ENCODE data around the gene PDE10A.
A peak's percentile ranks its signal among the peaks of the same experiment; 100 is the strongest.
"Not testable (repeated sequence)": the region's sequence is repeated elsewhere in the genome, so short reads cannot be mapped to it uniquely, and the experiment has no call there.

Gene PDE10A

DNA sequence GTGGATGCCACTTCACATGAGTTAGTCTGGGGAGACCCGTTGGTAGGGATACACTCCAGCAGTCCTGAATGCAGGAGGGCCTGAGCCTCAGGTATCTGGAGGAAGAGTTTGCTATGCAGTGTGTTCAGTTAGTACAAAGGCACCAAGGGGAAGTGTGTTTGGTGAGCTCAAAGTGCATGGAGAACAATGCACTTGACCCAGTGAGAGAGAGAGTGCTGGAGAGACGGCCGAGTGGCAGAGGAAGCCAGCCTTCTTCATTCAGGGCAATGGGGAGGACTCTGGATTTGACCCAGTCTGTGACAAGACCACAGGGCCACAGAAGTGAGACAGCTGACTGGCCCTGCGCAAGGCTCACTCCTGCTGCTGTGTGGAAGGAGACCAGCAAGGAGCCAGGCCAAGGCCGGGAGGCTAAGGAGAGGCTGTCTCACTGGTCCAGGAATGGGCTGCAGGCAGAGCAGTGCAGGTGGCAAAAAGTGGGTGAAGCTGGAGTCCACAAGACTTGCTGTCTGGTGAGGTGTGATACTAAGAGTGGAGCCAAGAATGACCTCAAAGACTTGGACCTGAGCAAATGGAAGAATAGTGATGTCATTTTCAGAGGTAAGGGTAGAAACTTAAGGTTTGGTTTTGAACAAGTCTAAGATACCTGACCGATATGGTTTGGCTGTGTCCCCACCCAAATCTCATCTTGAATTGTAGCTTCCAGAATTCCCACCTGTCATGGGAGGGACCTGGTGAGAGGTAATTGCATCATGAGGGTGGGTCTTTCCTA is 38.0 kb downstream of the PDE10A start:
- DNase-seq (ENCODE audit: low spot score): no peak

DNA sequence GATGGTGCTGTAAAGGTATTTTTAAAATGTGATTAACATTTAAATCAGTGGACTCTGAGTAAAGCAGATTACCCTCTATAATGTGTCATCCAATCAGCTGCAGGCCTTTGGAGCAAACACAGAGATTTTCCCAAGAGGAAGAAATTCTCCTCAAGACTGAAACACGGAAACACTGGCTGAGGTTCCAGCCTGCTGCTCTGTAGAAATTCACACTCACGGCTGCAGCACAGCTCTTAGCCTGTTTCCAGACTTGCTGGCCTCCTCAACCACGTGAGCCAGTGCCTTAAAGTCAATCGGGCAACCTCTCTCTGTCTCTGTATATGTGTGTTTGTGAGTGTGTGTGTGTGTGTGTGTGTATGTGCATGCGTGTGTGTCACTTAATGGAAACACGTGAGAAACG is 41.1 kb downstream of the PDE10A start:
- no peak for DNase-seq (ENCODE audit: low spot score)

DNA sequence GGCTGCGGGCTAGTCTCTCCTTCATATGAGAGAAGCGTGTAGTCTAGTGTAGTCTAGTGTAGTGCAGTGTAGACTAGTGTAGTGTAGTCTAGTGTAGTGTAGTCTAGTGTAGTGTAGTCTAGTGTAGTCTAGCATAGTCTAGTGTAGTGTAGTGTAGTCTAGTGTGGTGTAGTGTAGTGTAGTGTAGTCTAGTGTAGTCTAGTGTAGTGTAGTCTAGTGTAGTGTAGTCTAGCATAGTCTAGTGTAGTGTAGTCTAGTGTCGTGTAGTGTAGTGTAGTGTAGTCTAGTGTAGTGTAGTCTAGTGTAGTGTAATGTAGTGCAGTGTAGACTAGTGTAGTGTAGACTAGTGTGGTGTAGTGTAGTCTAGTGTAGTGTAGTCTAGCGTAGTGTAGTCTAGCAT is 44.1 kb downstream of the PDE10A start:
- DNase-seq (ENCODE audit: low spot score): not testable (repeated sequence)

DNA sequence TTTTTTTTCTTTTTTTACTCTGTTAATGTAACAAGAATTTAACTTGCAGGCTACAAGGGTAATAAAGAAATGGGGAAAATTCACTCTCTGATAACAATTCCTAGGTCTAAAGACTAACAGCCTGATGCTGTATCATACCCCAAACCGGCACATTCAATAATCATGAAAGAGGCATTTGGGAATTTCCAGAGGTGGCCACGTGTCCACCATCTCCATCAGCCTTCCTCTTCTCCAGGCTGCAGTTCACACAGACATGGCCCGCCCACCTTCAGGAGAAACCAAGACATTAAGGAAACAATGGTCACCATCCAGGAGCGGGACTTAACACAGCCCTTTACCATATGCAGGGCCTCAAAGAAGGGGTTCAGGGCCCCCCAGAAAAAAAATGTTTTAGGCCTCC is 44.8 kb downstream of the PDE10A start:
- no peak for DNase-seq (ENCODE audit: low spot score)

DNA sequence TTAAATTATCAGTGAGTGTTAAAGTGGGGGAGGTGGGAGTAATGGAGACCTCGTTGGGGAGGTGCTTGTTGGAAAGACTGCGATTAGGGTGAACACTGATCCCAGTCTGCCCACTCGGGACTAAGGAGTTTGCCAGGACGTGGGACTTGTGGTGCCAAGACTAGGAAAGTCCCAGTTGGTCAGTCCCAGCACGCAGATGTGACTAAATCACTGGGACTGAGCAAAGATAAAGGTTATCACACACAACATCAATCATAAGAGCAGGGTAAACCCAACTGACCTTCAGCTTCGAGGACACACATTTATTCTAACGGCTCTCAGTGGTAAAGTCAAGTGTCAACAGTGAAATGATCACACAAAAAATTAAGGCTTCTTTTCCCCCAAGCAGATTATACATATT is 45.5 kb downstream of the PDE10A start:
- DNase-seq (ENCODE audit: low spot score): no peak

DNA sequence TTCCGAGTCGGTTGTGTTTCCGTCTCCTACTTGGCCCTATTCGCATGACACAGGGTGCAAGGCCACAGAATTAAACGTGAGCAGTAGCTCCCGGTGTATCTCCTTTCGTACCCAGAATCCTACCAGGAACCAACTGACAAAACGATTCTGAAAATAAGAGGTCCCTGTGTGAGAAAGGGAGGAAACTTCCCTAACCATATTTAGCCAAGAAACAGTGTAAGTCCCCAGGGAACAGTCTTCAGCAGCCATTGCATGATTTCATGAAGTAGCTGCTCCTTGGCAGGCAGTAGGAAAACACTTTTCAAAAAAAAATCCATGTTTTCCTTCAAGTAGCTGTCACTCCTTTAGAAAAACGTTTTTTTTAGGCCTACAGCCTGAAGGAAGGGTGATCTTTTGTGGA is 46.9 kb downstream of the PDE10A start:
- DNase-seq (ENCODE audit: low spot score): peak; percentile 17

DNA sequence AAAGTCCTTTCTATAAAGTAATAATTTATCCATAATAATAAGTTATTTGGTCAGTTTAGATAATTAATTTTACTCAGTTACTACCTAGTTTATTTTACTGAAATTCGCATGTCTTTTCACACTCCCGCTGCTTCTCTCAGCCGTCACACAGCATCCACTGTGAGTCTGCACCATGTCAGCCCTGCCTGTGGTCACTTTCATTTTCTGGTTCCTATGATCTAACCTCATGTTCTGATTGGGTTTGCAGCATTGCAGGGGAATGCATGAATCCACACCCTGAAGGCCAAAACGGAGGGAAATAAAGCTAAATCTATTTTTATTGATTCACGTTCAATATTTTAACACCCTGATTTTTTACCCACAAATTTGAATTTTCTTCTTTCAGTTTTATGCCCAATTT is 47.4 kb downstream of the PDE10A start:
- DNase-seq (ENCODE audit: low spot score): peak; percentile 68

DNA sequence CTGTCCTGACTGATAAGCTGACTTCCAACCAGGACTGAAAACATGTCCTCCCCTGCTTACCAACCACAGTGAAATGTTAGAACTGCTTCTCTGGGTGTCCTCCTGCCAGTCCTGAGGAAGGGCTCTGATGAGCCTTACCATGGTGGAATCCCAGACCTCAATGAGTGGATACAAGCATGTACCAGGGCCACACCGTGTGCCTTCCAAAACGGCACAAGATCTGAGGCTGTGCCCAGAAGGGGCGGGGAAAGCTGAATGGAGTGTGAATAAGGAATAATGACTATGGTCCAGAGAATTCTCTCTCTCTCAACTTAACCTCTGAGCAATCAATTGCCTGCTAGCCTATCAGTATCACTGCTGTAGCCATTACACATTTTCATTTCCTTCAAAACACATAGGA is 51.7 kb downstream of the PDE10A start:
- DNase-seq (ENCODE audit: low spot score): peak; percentile 60

DNA sequence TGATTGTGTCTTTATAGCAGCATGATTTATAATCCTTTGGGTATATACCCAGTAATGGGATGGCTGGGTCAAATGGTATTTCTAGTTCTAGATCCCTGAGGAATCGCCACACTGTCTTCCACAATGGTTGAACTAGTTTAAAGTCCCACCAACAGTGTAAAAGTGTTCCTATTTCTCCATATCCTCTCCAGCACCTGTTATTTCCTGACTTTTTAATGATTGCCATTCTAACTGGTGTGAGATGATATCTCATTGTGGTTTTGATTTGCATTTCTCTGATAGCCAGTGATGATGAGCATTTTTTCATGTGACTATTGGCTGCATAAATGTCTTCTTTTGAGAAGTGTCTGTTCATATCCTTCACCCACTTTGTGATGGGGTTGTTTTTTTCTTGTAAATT is 54.5 kb downstream of the PDE10A start:
- DNase-seq (ENCODE audit: low spot score): not testable (repeated sequence)

DNA sequence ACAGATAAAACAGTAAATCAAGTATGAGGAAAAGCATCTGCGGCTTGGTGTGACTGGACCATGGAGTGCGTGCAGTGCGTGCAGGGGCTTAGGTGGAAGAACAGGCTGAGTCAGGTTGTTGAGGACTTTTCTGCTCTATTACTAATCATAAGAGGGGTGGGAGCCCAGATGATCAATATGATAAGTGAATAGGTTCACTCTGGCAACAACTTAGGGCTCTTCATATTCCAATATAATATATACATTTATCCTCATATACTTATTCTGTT is 56.4 kb downstream of the PDE10A start:
- no peak for DNase-seq (ENCODE audit: low spot score)

DNA sequence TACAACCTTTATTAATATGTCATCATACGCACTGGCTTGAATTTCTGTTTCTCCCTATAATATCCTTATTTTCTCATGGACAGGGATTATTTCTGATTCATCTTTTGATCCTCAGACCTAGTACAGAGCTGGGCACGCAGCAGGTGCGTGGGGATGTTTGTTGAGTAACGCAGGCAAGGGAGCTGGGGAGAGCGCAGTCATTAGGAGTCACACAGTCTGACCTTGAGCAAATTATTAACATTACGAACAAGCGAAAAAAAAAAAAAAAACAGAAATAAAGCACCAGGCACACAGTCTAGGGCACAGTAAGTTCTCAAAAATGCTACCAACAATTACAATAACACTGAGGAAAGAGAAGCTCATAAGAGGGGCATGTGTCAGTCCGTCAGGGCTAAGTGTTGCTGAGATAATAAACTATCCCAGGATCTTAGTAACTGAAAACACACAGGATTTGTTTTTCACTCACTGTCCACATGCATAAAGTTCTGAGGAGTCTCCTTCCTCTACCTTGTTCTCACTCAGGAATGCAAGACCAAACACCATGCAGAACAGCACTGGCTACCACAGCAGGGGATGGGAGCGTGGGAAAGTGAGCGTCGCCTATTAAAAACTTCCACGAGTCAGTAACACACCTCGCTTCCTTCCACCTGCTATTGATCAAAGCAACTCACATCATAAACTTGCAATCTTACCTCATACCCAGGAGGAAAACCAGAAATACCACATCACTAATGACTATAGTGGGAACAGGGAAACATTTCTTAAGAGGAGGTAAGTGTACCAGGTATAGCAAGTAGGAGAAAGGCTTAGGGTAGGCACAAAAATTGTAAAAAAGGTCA is 56.9 kb downstream of the PDE10A start:
- DNase-seq (ENCODE audit: low spot score): no peak

DNA sequence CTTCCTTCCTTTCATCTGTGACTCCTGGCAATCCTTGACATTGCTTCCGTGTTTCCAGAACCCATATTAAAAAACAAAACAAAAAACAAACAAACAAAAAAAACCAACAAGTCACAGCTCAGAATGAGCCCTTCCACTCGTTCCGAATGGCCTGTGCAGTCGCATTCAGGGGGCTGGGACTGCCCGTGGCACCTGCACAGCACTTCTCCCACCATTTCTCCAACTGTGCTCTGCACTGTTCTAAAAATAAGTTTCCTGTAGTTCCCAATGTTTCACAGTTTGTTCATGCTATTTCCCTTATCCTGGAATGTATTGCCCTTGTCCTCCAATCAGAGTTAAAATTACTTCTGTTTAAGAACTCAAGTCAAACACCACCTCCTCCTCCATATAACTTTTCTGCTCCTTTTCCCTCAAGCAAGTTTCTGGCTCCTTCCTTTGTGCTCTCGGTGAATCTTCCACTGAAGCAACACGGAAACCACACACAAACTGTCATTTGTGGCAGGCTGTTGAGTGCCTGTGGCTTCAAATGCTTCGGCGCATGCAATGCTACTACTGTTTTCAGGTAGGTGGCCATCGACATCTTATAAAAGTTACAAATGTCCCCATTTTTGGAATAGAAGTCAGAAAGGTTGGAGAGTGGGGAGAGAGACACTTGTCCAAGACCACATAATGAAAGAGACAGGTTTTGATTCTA is 57.7 kb downstream of the PDE10A start:
- no peak for DNase-seq (ENCODE audit: low spot score)

DNA sequence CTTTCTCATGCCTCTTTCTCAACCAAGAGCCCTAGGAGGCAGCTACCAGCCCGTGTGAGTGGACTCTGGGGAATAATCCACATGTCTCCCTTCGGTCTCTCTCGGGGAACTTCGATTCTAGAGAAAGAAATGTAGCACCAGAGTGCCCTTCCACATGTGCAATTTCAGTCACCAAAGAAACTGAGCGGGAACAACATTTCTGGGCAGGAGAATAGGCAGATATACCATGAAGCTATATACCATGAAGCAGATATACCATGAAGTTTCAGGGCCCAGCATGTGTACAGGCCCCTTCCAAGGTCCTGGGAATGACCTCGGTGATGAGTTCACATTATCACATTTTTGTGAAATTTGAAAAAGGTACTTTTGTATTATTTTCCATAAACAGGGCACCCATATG is 60.8 kb downstream of the PDE10A start:
- DNase-seq (ENCODE audit: low spot score): no peak

DNA sequence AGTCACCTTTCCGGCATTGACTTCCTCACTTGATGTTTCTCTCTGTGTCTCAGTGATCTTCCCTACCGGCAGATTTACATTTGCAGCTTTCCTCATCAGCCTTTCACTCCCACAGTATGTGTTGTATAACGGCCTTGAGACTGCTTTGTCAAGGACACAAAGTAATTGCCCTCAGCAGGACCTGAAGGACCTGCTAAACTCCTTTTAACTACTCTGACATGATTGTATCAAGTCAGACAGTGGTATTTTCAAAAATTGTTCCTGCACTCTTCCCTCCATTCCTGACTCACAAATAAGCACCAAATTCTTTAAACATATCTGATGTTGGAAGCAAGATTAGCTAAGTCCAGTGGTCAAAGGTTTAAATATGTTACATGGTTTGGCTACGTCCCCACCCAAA is 62.4 kb downstream of the PDE10A start:
- DNase-seq (ENCODE audit: low spot score): no peak

DNA sequence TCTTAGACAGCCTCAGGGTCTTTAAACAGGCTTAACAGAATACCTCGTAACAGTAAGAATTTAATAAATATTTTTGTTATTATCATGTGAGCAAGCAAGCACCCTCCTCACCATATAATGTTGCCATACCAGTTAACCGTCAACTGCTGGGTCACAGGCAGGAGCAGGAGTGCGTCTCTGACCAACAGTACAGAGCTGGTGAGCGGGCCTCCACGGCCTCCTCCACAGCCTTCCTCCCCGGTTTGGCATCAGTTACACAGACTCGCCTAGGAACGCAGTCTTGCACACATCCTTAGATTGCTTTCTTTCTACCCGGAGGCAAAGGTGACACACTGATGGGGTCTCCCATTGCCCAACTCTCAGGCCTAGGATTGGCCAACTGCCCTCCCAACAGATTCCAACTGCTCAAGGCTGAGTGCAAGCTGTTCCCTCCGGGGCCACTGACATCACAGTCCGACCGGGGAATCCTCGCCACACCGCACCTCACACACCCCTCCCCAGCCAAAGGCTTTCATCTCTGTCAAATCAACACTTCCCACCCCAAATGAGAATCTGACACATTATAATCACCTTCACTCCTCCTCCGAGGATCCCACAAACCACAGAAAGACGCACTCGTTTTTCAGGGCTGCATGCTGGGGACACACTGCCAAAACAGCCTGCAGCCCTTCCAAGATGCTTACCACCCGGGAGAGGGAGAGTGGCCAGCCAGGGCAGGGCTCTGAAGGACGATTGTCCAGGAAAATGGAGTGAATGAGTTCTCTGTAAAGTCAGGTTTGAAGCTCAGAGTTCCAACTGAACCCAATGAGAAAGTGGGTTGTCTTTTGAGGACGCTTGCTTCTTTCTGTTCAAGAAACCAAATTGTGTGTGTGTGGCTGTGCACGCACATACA is 63.2 kb downstream of the PDE10A start:
- DNase-seq (ENCODE audit: low spot score): peak; percentile 41

DNA sequence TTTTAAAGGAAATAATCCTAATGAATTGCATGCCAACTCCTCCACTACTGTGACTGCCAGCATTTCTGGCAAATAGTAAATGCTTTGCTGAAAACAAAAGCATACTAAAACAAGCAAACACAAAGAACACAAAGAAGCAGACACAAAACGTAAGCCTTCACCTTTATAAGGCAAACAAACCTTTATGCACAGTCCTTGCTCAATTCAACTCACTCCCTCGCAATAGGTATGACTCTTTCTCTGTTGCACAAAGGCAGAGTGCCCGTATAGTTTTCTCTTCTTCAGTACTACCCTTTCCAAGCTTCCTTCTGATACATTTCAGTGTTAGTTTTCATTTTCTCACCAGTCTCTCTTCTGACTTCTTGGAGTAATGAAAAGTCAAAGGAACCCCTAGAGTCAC is 63.9 kb downstream of the PDE10A start:
- no peak for DNase-seq (ENCODE audit: low spot score)

DNA sequence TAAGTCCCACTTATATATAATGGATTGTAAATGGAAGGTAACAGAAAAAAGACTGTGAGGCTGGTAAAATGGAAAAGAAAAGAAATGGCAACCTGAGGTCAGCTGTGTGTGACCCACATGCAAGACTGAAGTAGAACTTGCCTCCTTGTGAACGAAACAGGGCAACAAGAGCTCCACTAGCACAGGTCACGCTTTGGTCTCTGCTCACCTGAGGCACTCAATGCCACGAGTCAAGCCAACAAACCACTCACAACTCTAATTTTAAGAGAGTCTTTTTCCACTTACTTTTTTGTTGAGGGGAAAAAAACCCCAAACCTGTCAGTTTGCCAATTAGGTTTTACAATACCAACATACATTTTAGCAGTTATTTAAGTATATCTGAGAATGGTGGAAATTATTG is 65.2 kb downstream of the PDE10A start:
- no peak for DNase-seq (ENCODE audit: low spot score)

DNA sequence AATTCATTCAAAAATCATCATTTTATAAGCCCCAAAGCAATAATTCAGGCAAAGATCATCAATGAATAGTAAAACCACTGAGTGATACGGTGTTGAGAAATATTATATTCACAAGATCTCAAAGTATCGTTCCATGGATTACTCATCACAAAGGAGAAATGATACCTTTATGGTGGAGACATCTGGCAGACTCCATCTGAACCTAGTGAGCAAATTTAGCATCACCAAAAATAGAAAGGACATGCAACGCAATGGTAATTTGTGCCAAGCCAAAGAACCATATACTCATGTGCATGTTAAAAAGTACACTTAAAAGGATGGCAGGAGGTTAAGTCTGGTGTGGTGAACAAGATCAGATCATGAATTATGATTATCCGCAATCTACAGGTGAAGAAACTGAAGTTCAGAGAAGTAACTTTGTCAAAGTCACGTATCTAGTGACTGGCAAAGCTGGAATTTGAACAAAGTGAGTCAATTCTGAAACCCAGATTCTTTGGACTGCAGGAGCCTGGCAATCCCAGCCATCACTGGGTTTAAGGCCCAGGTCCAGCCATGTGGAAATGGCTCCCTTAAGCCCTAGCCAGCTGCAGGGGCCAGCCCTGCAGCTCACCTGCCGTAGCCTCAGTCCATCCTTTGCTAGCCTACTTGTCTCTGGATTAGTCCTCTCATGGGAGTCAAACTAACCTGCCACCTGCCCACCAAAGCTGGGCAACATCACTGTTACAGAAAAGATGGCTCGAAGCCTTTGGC is 68.3 kb downstream of the PDE10A start:
- DNase-seq (ENCODE audit: low spot score): no peak

DNA sequence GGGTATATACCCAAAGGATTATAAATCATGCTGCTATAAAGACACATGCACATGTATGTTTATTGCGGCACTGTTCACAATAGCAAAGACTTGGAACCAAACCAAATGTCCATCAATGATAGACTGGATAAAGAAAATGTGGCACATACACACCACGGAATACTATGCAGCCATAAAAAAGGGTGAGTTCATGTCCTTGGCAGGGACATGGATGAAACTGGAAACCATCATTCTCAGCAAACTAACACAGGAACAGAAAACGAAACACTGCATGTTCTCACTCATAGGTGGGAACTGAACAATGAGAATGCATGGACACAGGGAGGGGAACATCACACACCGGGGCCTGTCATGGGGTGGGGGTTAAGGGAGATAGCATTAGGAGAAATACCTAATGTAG is 70.1 kb downstream of the PDE10A start:
- not testable (repeated sequence) for DNase-seq (ENCODE audit: low spot score)

DNA sequence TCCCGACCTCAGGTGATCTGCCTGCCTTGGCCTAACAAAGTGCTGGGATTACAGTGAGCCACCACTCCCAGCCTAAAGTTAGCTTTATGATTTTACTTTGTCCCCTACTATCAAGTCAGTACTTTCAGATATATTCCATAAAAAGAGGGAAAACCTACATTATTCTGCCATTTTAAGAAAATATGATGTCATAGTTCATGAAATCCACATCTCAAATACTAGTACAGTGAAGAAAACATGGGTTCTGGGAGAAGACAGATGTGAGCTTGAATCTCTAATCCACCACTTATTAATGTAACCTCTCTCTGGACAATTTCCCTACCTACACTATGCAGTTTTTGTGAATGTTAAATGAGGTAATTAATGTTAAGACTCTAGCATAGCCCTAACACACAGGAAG is 74.5 kb downstream of the PDE10A start:
- no peak for DNase-seq (ENCODE audit: low spot score)

DNA sequence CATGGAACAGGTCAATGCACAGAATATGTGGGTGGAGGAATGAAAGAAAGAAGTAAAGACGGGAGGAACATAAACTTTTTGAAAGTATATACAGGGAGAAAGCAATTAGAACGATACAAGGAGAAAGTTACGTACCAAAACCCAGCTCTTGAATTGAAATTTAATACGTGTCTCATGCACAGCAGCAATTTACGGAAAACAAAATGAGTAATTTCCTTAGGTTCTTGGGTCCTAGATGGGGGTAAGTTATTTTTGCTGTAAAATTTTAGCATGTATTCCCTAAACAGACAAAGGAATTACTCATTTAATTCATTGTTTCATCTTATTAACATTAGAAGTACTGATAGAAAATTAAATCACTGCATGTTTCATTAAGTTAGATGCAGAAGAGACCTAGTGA is 75.8 kb downstream of the PDE10A start:
- no peak for DNase-seq (ENCODE audit: low spot score)
